DMS53 (cell line): ENCODE results near the gene DIRAS1.

Experiments
- DNase-seq: peaks from one replicate; lab custom pipeline; 2025; lab: John Stamatoyannopoulos, UW

Gene DIRAS1

GRCh38 chr19:2720777-2721569 lies at the start of gene DIRAS1:
Gene DIRAS1, minus strand, starts transcription at chr19:2721372. Its CDS starts 3,566 bp downstream, at chr19:2717806.
- no peak for DNase-seq

GRCh38 chr19:2770055-2771013 lies 49.2 kb upstream of the DIRAS1 start:
- no peak for DNase-seq

- DNase-seq = no peak
These were observed 48.0 kb upstream of the DIRAS1 start for GRCh38 chr19:2769218-2769617.

GRCh38 chr19:2768365-2769132 lies 47.4 kb upstream of the DIRAS1 start:
- no peak for DNase-seq

GRCh38 chr19:2767688-2768087 lies 46.5 kb upstream of the DIRAS1 start:
- DNase-seq = no peak

GRCh38 chr19:2766594-2767372 lies 45.6 kb upstream of the DIRAS1 start:
- DNase-seq = no peak

GRCh38 chr19:2765376-2765775 lies 44.2 kb upstream of the DIRAS1 start:
- DNase-seq = no peak

- no peak for DNase-seq
These were observed 43.8 kb upstream of the DIRAS1 start for GRCh38 chr19:2764945-2765344.

- no peak for DNase-seq
These were observed 42.5 kb upstream of the DIRAS1 start for GRCh38 chr19:2763687-2764086.

- no peak for DNase-seq
These were observed 41.8 kb upstream of the DIRAS1 start for GRCh38 chr19:2762783-2763496.

GRCh38 chr19:2761876-2762782 lies 41.0 kb upstream of the DIRAS1 start:
- DNase-seq = no peak

GRCh38 chr19:2761309-2761677 lies 40.1 kb upstream of the DIRAS1 start:
- no peak for DNase-seq

- DNase-seq = no peak
These were observed 38.8 kb upstream of the DIRAS1 start for GRCh38 chr19:2759965-2760364.

GRCh38 chr19:2759362-2759761 lies 38.2 kb upstream of the DIRAS1 start:
- no peak for DNase-seq

- DNase-seq = no peak
These were observed 37.6 kb upstream of the DIRAS1 start for GRCh38 chr19:2758601-2759313.

GRCh38 chr19:2756921-2757881 lies 36.0 kb upstream of the DIRAS1 start:
- DNase-seq = no peak

GRCh38 chr19:2756477-2756876 lies 35.3 kb upstream of the DIRAS1 start:
- DNase-seq = no peak

GRCh38 chr19:2755811-2756210 lies 34.6 kb upstream of the DIRAS1 start:
- no peak for DNase-seq
